ENCODE measurements around the gene GBE1. TPM values are rescaled to one million over a fixed set of nuclear protein-coding genes. Genes with fewer than 3 reads are reported as not detected.
"Not testable (repeated sequence)": the region's sequence is repeated elsewhere in the genome, so short reads cannot be mapped to it uniquely, and the experiment has no call there.

Gene GBE1
- total and polyA plus RNA-seq, 9 of the 15 experiments (the other 6 are each of a cell fraction or from before 2014, with no cell fraction given): 7.9 to 25.6 (median 13.1) TPM

DNA sequence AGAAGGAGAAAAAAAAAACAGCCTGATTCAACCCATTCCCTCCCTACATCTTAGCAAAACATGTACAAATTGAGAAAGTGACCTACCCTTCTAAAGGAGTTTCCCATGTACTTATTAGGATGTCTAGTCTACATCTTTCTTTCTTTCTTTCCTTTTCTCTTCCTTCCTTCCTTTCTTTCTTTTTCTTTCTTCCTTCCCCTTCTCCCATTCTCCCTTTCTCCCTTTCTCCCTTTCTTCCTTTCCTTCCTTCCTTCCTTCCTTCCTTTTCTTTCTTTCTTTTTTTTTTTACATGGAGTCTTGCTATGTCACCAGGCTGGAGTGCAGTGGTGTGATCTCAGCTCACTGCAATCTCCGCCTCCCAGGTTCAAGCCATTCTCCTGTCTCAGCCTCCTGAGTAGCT, 269.0 kb downstream of the GBE1 start:
- H2AFZ ChIP-seq (ENCODE audit: low read depth, low read length); H3K9me1 ChIP-seq (ENCODE audit: control insufficient read depth, insufficient read depth, low read length); intact Hi-C loops (cut with micrococcal nuclease); H4K20me1 ChIP-seq (replicated peaks; ENCODE audit: control insufficient read depth, insufficient read depth, low read length); H3K4me1 ChIP-seq (replicated peaks in 1 of 2; ENCODE audit: control insufficient read depth in 2 of 2, insufficient read depth in 2 of 2, low read length in 2 of 2); FAIRE-seq; CTCF ChIA-PET (ENCODE audit: low intra/inter-chr PET ratio); H3K27me3 ChIP-seq (ENCODE audit: control insufficient read depth in 2 of 2, insufficient read depth in 2 of 2, low read length in 2 of 2); H3K4me2 ChIP-seq (ENCODE audit: insufficient read depth, low read length); POLR2A ChIA-PET; BruUV-seq (replicated peaks); H3K36me3 ChIP-seq (ENCODE audit: control insufficient read depth, insufficient read depth, low read length); DNase-seq (ENCODE audit: extremely low read depth in 1 of 4, low spot score in 3 of 4); H3K9ac ChIP-seq (ENCODE audit: insufficient read depth in 1 of 2, low read depth in 2 of 2, low read length in 2 of 2); H3K79me2 ChIP-seq (ENCODE audit: control insufficient read depth, insufficient read depth, low read length); H3K27ac ChIP-seq (ENCODE audit: extremely low read depth, low read depth, low read length); ATAC-seq; H3K9me3 ChIP-seq (replicated peaks; ENCODE audit: control insufficient read depth, insufficient read depth, low read depth, low read length); H3K4me3 ChIP-seq: not testable (repeated sequence)
- TF ChIP-seq ZNF512 (tag; IDR thresholded peaks at IDR 0.05): peak; percentile 34; the same call in 1 of the 2 replicates
- no CpG with 5 or more reads among the region's 1 CpG for WGBS (ENCODE audit: insufficient coverage, low coverage, missing lambda C conversion rate)
- in situ Hi-C loops (cut with MboI): loop anchor here (25.0 kb wide), 1 partner anchor 645 kb away; no protein-coding TSS in a partner anchor

DNA sequence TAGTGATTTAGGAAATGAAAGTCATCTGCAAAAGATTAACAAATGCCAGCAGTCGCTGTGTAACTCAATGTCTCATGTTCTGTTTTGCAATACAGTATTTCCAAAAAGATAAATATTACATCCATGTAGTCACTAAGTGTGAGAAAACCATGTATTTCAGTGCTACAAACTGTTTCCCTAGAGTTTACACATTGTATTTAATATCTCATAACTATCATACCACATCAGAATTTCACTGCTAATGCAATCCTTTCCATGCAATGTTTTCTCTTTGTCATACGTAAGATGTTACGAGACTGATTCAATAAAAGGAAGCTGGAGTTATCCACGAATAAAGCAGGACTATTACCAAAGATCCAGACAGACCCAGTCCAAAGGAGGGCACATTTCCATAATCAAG, 269.4 kb downstream of the GBE1 start:
- Histone ChIP-seq H3K79me2 (ENCODE audit: control insufficient read depth, insufficient read depth, low read length) (no peaks in the 10 kb centered on the region), H3K36me3 (ENCODE audit: control insufficient read depth, insufficient read depth, low read length) (no peaks in the 10 kb centered on the region), H3K9ac (ENCODE audit: insufficient read depth in 1 of 2, low read depth in 2 of 2, low read length in 2 of 2) (no peak overlapping the region), H3K9me3 (replicated peaks; ENCODE audit: control insufficient read depth, insufficient read depth, low read depth, low read length) (no peaks in the 10 kb centered on the region), H3K27ac (ENCODE audit: extremely low read depth, low read depth, low read length) (no peak overlapping the region), H4K20me1 (replicated peaks; ENCODE audit: control insufficient read depth, insufficient read depth, low read length) (no peaks in the 10 kb centered on the region), H3K4me1 (replicated peaks in 1 of 2; ENCODE audit: control insufficient read depth in 2 of 2, insufficient read depth in 2 of 2, low read length in 2 of 2) (no peaks in the 10 kb centered on the region), H3K9me1 (ENCODE audit: control insufficient read depth, insufficient read depth, low read length) (no peaks in the 10 kb centered on the region), H3K4me3 (no peak overlapping the region), H3K4me2 (ENCODE audit: insufficient read depth, low read length) (no peak overlapping the region), H2AFZ (ENCODE audit: low read depth, low read length) (no peak overlapping the region), H3K27me3 (ENCODE audit: control insufficient read depth in 2 of 2, insufficient read depth in 2 of 2, low read length in 2 of 2) (no peaks in the 10 kb centered on the region)
- ChIA-PET CTCF (ENCODE audit: low intra/inter-chr PET ratio) (no interaction called here), POLR2A (no interaction called here)
- FAIRE-seq (no peak), DNase-seq (ENCODE audit: extremely low read depth in 1 of 4, low spot score in 3 of 4) (no peak), ATAC-seq (no peak)
- no TSS peak for BruUV-seq (replicated peaks)
- intact Hi-C loops (cut with micrococcal nuclease): no loop called here
- TF ChIP-seq ATF2 (CRISPR knock-in tag; IDR thresholded peaks at IDR 0.05) (no peak), ZFP1 (CRISPR knock-in tag; IDR thresholded peaks at IDR 0.05) (no peak)
- in situ Hi-C loops (cut with MboI): loop anchor here (25.0 kb wide), 1 partner anchor 645 kb away; no protein-coding TSS in a partner anchor
- WGBS (ENCODE audit: insufficient coverage, low coverage, missing lambda C conversion rate): 31% methylated on average over 4 of the region's 4 CpGs
